Suppressor macrophage treated with lipopolysaccharide for 1 hour (primary cell): ENCODE data around the gene ACSL1.

ENCODE experiments used
- DNase-seq, 3 donors: peaks; one replicate each; pipeline ENCODE4 v3.0.0-alpha.2; 2020 to 2022

Gene ACSL1

GRCh38 chr4:184812199-184812542 lies 13.6 kb downstream of the ACSL1 start:
- no peak for DNase-seq

- peak; percentile 69 to 73 (median 73) for DNase-seq
Observed at GRCh38 chr4:184811526-184812198, 14.1 kb downstream of the ACSL1 start.

GRCh38 chr4:184810720-184811119 lies 15.0 kb downstream of the ACSL1 start:
- DNase-seq: peak; percentile 62 to 64 (median 62)

GRCh38 chr4:184808713-184809050 lies 17.1 kb downstream of the ACSL1 start:
- DNase-seq: no peak

- no peak for DNase-seq
Observed at GRCh38 chr4:184807797-184808712, 17.7 kb downstream of the ACSL1 start.

- DNase-seq: no peak
Observed at GRCh38 chr4:184807256-184807655, 18.5 kb downstream of the ACSL1 start.

GRCh38 chr4:184806711-184807110 lies 19.1 kb downstream of the ACSL1 start:
- no peak for DNase-seq

- no peak for DNase-seq
Observed at GRCh38 chr4:184806229-184806550, 19.6 kb downstream of the ACSL1 start.

GRCh38 chr4:184805462-184806228 lies 20.1 kb downstream of the ACSL1 start:
- peak in 2 of 3 donors; percentile 59 to 60 for DNase-seq

- no peak for DNase-seq
Observed at GRCh38 chr4:184804621-184805020, 21.1 kb downstream of the ACSL1 start.

GRCh38 chr4:184803874-184804273 lies 21.9 kb downstream of the ACSL1 start:
- no peak for DNase-seq

GRCh38 chr4:184803133-184803532 lies 22.6 kb downstream of the ACSL1 start:
- no peak for DNase-seq

- no peak for DNase-seq
Observed at GRCh38 chr4:184802697-184803015, 23.1 kb downstream of the ACSL1 start.

- no peak for DNase-seq
Observed at GRCh38 chr4:184801781-184802696, 23.7 kb downstream of the ACSL1 start.

- no peak for DNase-seq
Observed at GRCh38 chr4:184798504-184798903, 27.3 kb downstream of the ACSL1 start.

GRCh38 chr4:184796906-184797305 lies 28.9 kb downstream of the ACSL1 start:
- DNase-seq: no peak

GRCh38 chr4:184795214-184795844 lies 30.4 kb downstream of the ACSL1 start:
- no peak for DNase-seq

GRCh38 chr4:184794470-184794869 lies 31.3 kb downstream of the ACSL1 start:
- no peak for DNase-seq

GRCh38 chr4:184793735-184794355 lies 31.9 kb downstream of the ACSL1 start:
- DNase-seq: no peak

GRCh38 chr4:184792950-184793555 lies 32.7 kb downstream of the ACSL1 start:
- DNase-seq: peak; percentile 90 to 96 (median 93)

GRCh38 chr4:184792334-184792733 lies 33.4 kb downstream of the ACSL1 start:
- no peak for DNase-seq
